ENCODE measurements around the gene MYD88. TPM values are rescaled to one million over a fixed set of nuclear protein-coding genes. Genes with fewer than 3 reads are reported as not detected.

Gene MYD88
- polyA plus RNA-seq, 1 donor (not counting 4 experiments of a cell fraction or from before 2014, with no cell fraction given): 44.0 TPM

GRCh38 chr3:38150780-38151528 lies 12.5 kb downstream of the MYD88 start:
- H3K9ac ChIP-seq (ENCODE audit: control insufficient read depth, extremely low read depth, insufficient read depth, low read length): peak overlapping the region; percentile 41
- dilution Hi-C loops (cut with MboI; ENCODE audit: extremely low pct_ligation_motif_present, low sequenced_read_pairs): no loop called here
- peak overlapping the region; percentile 42 for H3K4me2 ChIP-seq (ENCODE audit: control insufficient read depth, extremely low read depth, insufficient read depth, low read depth, low read length)
- H3K9me3 ChIP-seq (ENCODE audit: control insufficient read depth, low read depth, low read length): no peaks in the 10 kb centered on the region
- FAIRE-seq: no peak
- no peaks in the 10 kb centered on the region for H3K9me1 ChIP-seq (ENCODE audit: control insufficient read depth, extremely low read depth, insufficient read depth, low read length)
- H3K27ac ChIP-seq (ENCODE audit: control insufficient read depth, insufficient read depth, low read length): peak overlapping the region; percentile 89
- H3K36me3 ChIP-seq (ENCODE audit: control insufficient read depth in 2 of 2, extremely low read depth in 1 of 2, insufficient read depth in 2 of 2, low read length in 2 of 2): no peaks in the 10 kb centered on the region
- no peaks in the 10 kb centered on the region for H4K20me1 ChIP-seq (ENCODE audit: control insufficient read depth, extremely low read depth, insufficient read depth, low read length)
- no peak overlapping the region for H3K4me3 ChIP-seq (ENCODE audit: control insufficient read depth in 2 of 3, extremely low read depth in 1 of 3, insufficient read depth in 2 of 3, low read depth in 1 of 3, low read length in 3 of 3)
- H2AFZ ChIP-seq (ENCODE audit: control insufficient read depth, low read length): peak overlapping the region; percentile 3
- H3K4me1 ChIP-seq (ENCODE audit: control insufficient read depth, extremely low read depth, insufficient read depth, low read length): peaks cover 45% of the 10 kb centered on the region
- no peaks in the 10 kb centered on the region for H3K79me2 ChIP-seq (ENCODE audit: control insufficient read depth, insufficient read depth, low read length)
- TF ChIP-seq EZH2 (IDR thresholded peaks at IDR 0.05; ENCODE audit: low read length) (no peak), CTCF (optimal IDR thresholded peaks at IDR 0.05 in 1 of 3, IDR thresholded peaks at IDR 0.05 in 1 of 3, conservative IDR thresholded peaks at IDR 0.05 in 1 of 3; ENCODE audit: extremely low read depth in 1 of 3, insufficient read depth in 2 of 3, low read length in 3 of 3) (peak; percentile 36 to 49 (median 38))
- no peaks in the 10 kb centered on the region for H3K27me3 ChIP-seq (ENCODE audit: control insufficient read depth, extremely low read depth, insufficient read depth, low read length)
- no peak for DNase-seq (ENCODE audit: low read depth, low spot score)

GRCh38 chr3:38151667-38152265 lies 13.3 kb downstream of the MYD88 start:
- Histone ChIP-seq H4K20me1 (ENCODE audit: control insufficient read depth, extremely low read depth, insufficient read depth, low read length) (no peaks in the 10 kb centered on the region), H3K79me2 (ENCODE audit: control insufficient read depth, insufficient read depth, low read length) (no peaks in the 10 kb centered on the region), H3K9me3 (ENCODE audit: control insufficient read depth, low read depth, low read length) (no peaks in the 10 kb centered on the region), H3K9ac (ENCODE audit: control insufficient read depth, extremely low read depth, insufficient read depth, low read length) (peak overlapping the region; percentile 49), H3K27me3 (ENCODE audit: control insufficient read depth, extremely low read depth, insufficient read depth, low read length) (no peaks in the 10 kb centered on the region), H2AFZ (ENCODE audit: control insufficient read depth, low read length) (no peak overlapping the region), H3K4me2 (ENCODE audit: control insufficient read depth, extremely low read depth, insufficient read depth, low read depth, low read length) (peak overlapping the region; percentile 42), H3K9me1 (ENCODE audit: control insufficient read depth, extremely low read depth, insufficient read depth, low read length) (no peaks in the 10 kb centered on the region), H3K4me3 (ENCODE audit: control insufficient read depth in 2 of 3, extremely low read depth in 1 of 3, insufficient read depth in 2 of 3, low read depth in 1 of 3, low read length in 3 of 3) (no peak overlapping the region), H3K36me3 (ENCODE audit: control insufficient read depth in 2 of 2, extremely low read depth in 1 of 2, insufficient read depth in 2 of 2, low read length in 2 of 2) (no peaks in the 10 kb centered on the region), H3K27ac (ENCODE audit: control insufficient read depth, insufficient read depth, low read length) (peak overlapping the region; percentile 89), H3K4me1 (ENCODE audit: control insufficient read depth, extremely low read depth, insufficient read depth, low read length) (peaks cover 47% of the 10 kb centered on the region)
- dilution Hi-C loops (cut with MboI; ENCODE audit: extremely low pct_ligation_motif_present, low sequenced_read_pairs): no loop called here
- DNase-seq (ENCODE audit: low read depth, low spot score) (peak; percentile 95), FAIRE-seq (peak; percentile 94)
- TF ChIP-seq CTCF (optimal IDR thresholded peaks at IDR 0.05 in 1 of 3, IDR thresholded peaks at IDR 0.05 in 1 of 3, conservative IDR thresholded peaks at IDR 0.05 in 1 of 3; ENCODE audit: extremely low read depth in 1 of 3, insufficient read depth in 2 of 3, low read length in 3 of 3): no peak
- no peak for TF ChIP-seq EZH2 (IDR thresholded peaks at IDR 0.05; ENCODE audit: low read length)
